Raji (cell line): ENCODE data around the gene GALNT1.

Experiments
- POLR2A ChIP-seq: IDR thresholded peaks from 2 replicates; pipeline ENCODE4 v1.6.1; 2011; ENCODE audit warnings: low read depth, low read length, control low read depth; ENCODE audit not compliant: insufficient read depth

Gene GALNT1

GRCh38 chr18:35603528-35603927 is 22.0 kb downstream of the GALNT1 start:
- TF ChIP-seq POLR2A = no peak

GRCh38 chr18:35604369-35604768 is 22.8 kb downstream of the GALNT1 start:
- TF ChIP-seq POLR2A = no peak

GRCh38 chr18:35605686-35606417 is 24.3 kb downstream of the GALNT1 start:
- no peak for TF ChIP-seq POLR2A

- TF ChIP-seq POLR2A = no peak
These were observed 27.7 kb downstream of the GALNT1 start for GRCh38 chr18:35609236-35609635.

- TF ChIP-seq POLR2A = no peak
These were observed 28.5 kb downstream of the GALNT1 start for GRCh38 chr18:35610089-35610488.

- TF ChIP-seq POLR2A = no peak
These were observed 29.2 kb downstream of the GALNT1 start for GRCh38 chr18:35610724-35611123.

GRCh38 chr18:35611518-35611917 is 30.0 kb downstream of the GALNT1 start:
- no peak for TF ChIP-seq POLR2A

GRCh38 chr18:35616074-35616473 is 34.5 kb downstream of the GALNT1 start:
- no peak for TF ChIP-seq POLR2A

GRCh38 chr18:35616664-35617423 is 35.3 kb downstream of the GALNT1 start:
- TF ChIP-seq POLR2A = no peak

- no peak for TF ChIP-seq POLR2A
These were observed 36.3 kb downstream of the GALNT1 start for GRCh38 chr18:35617865-35618264.

GRCh38 chr18:35618289-35618688 is 36.7 kb downstream of the GALNT1 start:
- TF ChIP-seq POLR2A = no peak

GRCh38 chr18:35618696-35619095 is 37.2 kb downstream of the GALNT1 start:
- no peak for TF ChIP-seq POLR2A

GRCh38 chr18:35619464-35619863 is 37.9 kb downstream of the GALNT1 start:
- no peak for TF ChIP-seq POLR2A

- TF ChIP-seq POLR2A = no peak
These were observed 38.4 kb downstream of the GALNT1 start for GRCh38 chr18:35619941-35620340.

GRCh38 chr18:35620765-35621164 is 39.2 kb downstream of the GALNT1 start:
- no peak for TF ChIP-seq POLR2A

- no peak for TF ChIP-seq POLR2A
These were observed 41.7 kb downstream of the GALNT1 start for GRCh38 chr18:35623255-35623654.
